GM11168 (cell line): Measurements from ENCODE around the gene PPP1R3F.

Experiments
- in situ Hi-C: fragments of 300-500 bp; cut with MboI; formaldehyde crosslinking; loops from one replicate; pipeline ENCODE4 v1.12.0; 2022; ENCODE audit warnings: low sequenced_read_pairs; ENCODE audit not compliant: unreplicated experiment

Gene PPP1R3F, protein sequence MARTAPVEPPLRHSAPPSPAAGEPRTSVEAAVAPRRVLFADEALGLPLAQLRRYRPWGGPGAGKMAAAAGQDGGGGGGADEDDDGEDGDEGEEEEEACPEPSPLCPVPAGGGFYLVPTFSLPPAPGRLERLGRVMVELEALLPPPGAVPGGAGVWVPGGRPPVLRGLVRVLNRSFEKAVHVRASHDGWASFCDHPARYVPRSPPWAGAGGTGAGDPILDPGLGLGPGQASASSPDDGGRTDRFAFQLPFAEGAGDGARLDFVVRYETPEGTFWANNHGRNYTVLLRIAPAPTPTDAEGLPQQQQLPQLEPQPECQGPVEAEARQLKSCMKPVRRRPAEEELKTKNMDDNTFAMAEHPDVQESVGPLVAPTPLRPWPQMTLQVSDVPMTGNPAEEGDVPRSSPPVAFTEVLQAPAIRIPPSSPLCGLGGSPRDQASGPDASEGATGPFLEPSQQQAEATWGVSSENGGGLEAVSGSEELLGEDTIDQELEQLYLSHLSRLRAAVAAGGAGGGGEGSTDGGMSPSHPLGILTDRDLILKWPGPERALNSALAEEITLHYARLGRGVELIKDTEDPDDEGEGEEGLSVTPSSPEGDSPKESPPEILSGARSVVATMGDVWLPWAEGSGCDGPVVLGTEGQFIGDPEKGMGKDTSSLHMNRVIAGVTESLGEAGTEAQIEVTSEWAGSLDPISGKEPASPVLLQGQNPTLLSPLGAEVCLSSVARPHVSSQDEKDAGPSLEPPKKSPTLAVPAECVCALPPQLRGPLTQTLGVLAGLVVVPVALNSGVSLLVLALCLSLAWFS

DNA sequence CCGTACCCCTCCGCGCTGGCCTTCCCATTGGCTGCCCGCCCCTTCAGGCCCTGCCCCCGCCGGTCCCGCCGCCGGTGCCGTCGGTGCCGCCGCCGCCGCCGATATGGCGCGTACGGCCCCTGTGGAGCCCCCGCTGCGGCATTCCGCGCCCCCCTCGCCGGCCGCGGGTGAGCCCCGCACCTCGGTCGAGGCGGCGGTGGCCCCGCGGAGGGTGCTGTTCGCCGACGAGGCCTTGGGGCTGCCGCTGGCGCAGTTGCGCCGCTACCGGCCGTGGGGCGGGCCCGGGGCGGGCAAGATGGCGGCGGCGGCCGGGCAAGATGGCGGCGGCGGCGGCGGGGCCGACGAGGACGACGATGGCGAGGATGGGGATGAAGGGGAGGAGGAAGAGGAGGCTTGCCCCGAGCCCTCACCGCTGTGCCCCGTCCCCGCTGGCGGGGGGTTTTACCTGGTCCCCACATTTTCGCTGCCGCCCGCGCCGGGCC lies at the start of gene PPP1R3F:
Gene PPP1R3F, plus strand, starts transcription at position 27 of the 482 bp plus-strand sequence. Its CDS starts 77 bp downstream, at position 104.
- in situ Hi-C loops = no loop called here

- in situ Hi-C loops = no loop called here
Observed at GRCh38 chrX:49220100-49220499, 49.5 kb upstream of the PPP1R3F start.

DNA sequence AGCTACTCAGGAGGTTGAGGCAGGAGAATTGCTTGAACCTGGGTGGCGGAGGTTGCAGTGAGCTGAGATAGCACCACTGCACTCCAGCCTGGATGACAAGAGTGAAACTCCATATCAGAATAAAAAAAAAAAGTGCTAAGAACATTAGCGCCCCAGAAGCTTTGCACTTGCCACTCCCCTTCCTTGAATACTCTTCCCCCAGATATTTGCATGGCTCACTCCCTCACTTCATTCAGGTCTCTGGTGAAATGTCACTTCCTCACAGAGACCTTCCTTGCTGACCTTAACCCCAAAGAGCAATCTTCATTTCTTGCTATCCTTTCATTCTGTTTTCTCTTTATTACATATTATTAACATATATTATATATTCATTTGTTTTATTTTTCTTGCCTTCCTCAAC lies 47.7 kb upstream of the PPP1R3F start:
- in situ Hi-C loops = no loop called here

GRCh38 chrX:49225858-49226257 lies 43.7 kb upstream of the PPP1R3F start:
- in situ Hi-C loops = no loop called here

DNA sequence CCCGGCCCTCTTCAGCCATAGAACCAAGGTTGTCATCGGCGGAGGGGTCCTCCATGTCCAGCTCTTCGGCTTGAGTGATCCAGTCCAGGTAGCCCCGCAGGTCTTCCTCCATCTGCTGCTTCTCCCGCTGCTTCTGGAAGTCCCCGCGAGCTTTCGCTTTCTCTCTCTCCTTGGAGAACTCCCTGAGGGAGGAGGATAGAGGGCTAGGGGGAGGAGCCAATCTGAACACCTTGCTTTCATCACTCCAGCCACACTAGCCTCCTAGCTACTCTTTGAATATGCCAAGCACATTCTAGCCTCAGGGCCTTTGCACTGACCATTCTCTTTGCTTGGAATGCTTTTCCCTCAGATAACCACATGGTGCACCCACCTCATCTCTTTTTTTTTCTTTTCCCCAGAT lies 42.6 kb upstream of the PPP1R3F start:
- in situ Hi-C loops = no loop called here

- in situ Hi-C loops = no loop called here
Observed at GRCh38 chrX:49227726-49228125, 41.9 kb upstream of the PPP1R3F start.

GRCh38 chrX:49228185-49228584 lies 41.4 kb upstream of the PPP1R3F start:
- in situ Hi-C loops = no loop called here

DNA sequence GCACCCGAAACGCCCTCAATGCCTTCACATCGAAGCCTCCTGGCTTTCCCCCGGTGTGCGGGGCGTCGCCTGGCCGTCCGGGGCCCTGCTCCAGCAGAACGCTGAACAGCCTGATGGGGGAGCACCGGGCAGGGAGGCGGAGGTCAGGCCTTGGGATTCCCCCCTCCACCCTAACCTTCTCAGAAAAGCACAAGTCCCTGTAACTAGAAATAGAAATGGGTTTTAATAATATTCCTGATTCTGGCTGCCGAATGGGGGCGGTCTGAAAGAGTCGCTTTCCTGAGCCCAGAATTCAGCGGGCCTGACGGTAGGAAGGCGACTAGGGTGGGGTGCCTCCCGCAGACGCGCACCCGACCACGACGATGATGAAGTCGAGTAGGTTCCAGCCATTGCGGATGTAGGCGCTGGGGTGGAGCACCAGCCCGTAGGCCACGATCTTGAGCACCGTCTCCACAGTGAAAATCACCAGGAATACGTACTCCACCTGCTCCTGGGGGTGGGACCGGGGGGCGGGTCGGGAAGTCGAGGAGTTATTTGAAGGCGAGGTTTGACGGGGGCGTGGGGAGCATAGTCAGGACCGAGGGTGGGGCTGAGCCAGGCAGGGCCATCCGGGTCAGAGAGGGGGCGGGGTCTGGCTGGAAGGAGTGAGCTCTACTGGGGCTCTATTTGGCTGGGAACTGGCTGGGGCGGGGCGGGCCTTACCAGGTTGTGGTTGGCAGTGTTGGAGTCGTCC lies 38.9 kb upstream of the PPP1R3F start:
- in situ Hi-C loops = no loop called here

- in situ Hi-C loops = no loop called here
Observed at GRCh38 chrX:49231333-49232000, 38.1 kb upstream of the PPP1R3F start.

DNA sequence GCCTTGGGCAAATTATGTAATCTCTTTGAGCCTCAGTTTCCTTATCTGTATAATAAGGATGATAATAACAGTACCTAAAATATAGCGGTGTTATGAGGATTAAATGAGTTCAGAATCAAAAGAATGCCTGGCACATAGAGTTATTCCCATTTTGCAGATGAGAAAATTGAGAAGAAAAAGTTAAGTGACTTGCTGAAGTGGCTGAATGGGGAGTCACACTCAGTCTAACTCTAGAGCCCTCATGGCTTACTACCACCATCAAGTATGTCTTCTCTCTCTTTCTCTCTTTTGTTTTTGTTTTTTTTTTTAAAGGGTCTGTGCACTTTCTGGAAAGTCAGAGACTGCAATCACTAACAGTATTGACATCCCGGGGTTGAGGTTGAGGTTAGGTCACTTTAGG lies 37.1 kb upstream of the PPP1R3F start:
- in situ Hi-C loops = no loop called here

- in situ Hi-C loops = no loop called here
Observed at GRCh38 chrX:49233176-49233575, 36.4 kb upstream of the PPP1R3F start, which contains the start of gene CACNA1F. Gene CACNA1F (minus strand): TSS chrX:49233340. CDS start chrX:49233309, 31 bp downstream.

DNA sequence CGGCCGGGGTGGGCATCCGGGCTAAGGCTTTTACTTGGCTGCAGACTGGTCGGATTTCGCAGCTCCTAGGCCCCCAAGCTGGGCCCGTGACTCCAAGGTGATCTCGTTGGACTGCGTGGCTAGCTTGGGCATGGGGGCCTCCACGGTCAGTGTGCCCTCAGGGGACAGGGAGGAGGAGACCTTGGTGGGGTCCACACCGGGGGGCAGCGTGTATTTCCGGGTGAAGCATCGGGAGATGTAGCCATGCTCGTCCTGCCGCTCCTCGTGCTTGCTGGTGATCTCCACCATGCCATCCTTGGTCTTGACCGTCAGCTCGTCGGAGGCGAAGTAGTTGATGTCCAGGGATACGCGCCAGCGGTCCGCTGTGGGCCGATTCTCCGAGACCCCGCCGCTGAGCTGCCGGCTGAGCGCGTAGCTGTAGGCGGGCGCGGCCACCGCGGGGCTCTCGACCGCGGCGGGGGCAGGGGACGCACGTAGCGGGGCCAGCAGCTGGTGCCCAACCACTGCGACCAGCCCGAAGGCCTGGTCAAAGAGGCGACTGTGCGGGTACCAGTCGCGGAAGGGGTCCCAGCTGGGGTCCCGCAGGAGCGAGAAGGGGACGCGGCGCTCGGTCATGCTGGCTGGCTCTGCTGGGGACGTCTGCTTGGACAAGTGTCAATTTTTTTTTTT lies 35.6 kb upstream of the PPP1R3F start:
- in situ Hi-C loops = no loop called here

- in situ Hi-C loops = no loop called here
Observed at GRCh38 chrX:49237060-49237459, 32.5 kb upstream of the PPP1R3F start.

DNA sequence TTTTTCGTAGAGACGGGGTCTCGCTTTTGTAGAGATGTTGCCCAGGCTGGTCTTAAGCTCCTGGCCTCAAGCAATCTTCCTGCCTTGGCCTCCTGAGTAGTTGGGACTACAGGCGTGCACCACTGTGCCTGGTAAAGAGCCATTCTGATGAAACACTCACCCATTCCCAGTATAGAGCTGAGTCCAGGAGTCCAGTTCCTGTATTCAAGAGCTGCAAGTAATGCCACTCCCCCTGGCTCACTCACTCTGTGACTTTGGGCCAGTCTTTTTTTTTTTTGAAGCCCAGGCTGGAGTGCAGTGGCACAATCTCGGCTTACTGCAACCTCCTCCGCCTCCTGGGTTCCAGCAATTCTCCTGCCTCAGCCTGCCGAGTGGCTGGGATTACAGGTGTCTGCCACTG lies 30.9 kb upstream of the PPP1R3F start:
- in situ Hi-C loops = no loop called here

DNA sequence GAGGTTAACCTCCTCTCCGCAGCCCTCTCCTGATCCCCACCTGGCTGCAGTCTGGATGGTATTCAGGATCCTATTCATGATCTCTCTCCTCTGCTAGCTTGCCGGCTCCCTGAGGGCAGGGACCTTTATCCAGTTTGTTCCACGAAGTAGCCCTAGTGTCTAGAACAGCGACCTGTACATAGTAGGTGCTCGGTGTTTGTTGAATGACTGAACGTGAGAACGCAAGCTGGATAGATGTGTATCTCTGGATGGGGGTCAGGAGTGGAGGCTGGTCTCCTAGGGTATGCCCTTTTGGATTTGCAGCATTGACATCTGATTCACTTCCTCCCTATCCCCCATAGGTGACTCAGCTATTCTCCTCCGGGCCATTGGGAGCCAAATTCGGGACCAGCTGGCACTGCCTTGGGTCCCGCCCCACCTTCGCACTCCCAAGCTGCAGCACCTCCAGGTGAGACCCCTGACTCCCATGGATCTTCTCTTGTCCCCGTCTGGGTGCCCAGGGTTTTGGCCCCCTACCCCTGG lies 27.0 kb upstream of the PPP1R3F start:
- in situ Hi-C loops = no loop called here

DNA sequence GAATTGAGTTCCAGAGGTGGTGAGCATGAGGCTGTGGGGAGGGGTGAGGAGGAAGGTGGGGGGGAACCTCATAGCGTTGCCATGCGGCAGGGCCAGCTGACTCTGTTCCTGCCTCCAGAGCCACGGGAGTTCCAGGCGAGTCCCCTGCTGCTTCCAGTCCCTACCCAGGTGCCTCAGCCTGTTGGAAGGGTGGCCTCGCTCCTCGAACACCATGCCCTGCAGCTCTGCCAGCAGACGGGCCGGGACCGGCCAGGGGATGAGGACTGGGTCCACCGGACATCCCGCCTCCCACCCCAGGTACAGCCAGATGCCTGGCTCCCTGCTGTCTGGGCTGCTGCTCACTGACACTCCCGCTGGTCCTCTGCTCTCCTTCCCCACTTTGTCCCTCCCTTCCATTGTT lies 26.4 kb upstream of the PPP1R3F start:
- in situ Hi-C loops = no loop called here

DNA sequence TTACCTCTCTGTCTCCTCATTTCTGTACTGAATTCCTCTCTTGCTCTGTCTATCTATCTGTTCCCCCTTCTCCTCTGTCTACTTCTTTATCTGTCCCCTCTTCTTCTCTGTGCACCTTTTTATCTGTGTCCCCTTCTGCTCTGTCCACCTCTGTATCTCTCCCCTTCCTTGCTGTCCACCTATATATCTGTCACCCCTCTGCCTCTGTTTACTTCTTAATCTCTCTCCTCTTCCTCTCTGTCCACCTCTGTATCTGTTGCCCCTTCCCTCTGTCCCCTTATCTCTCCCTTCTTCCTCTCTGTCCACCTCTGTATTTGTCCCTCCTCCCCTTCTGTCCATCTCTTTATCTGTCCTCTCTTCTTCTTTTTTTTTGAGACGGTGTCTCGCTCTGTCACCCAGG lies 25.4 kb upstream of the PPP1R3F start:
- in situ Hi-C loops = no loop called here

DNA sequence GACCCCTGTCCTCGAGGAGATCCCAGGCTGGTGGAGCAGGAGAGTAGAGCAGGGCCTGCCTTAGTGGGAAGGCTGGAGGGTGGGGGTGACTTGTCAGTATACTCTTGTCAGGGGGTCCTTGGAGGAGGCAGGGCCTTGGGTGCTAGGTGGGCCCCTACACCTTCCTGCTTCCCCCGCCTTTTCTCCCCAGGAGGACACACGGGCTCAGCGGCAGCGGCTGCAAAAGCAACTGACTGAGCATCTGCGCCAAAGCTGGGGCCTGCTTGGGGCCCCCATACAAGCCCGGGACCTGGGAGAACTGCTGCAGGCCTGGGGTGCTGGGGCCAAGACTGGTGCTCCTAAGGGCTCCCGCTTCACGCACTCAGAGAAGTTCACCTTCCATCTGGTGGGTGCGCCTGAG lies 23.1 kb upstream of the PPP1R3F start:
- in situ Hi-C loops = no loop called here

- in situ Hi-C loops = no loop called here
Observed at GRCh38 chrX:49247346-49247745, 22.2 kb upstream of the PPP1R3F start.
